Erythroblast (primary cell): ENCODE data around the gene FFAR2.

Experiments used
- GATA1 ChIP-seq: IDR thresholded peaks from 2 replicates; pipeline ENCODE4 v1.6.1; 2011; ENCODE audit warnings: low read depth, mild to moderate bottlenecking, control low read depth, low read length, moderate library complexity
- POLR2A ChIP-seq: IDR thresholded peaks from 2 replicates; pipeline ENCODE4 v1.6.1; 2011; ENCODE audit warnings: mild to moderate bottlenecking, low read length

- TF ChIP-seq POLR2A (no peak), GATA1 (no peak)
These were observed 29.0 kb upstream of the FFAR2 start for GRCh38 chr19:35419046-35419445.
